K562 (cell line): ENCODE data around the gene APCDD1L. TPM values are rescaled to one million over a fixed set of nuclear protein-coding genes. Genes with fewer than 3 reads are reported as not detected.

Experiments
- C11orf30 ChIP-seq: fragments of 450-650 bp; IDR thresholded peaks from 2 replicates; pipeline ENCODE4 v1.6.1; 2016; ENCODE audit warnings: low read depth, mild to moderate bottlenecking
- EGR1 ChIP-seq: fragments of 450-650 bp; conservative IDR thresholded peaks from 2 replicates; pipeline ENCODE4 v1.6.1; 2017; ENCODE audit warnings: mild to moderate bottlenecking
- MAZ ChIP-seq, 2 experiments: fragments of 450-650 bp in 1 of 2; sonication (generic) in 1 of 2; formaldehyde crosslinking; IDR thresholded peaks in 1 of 2; conservative IDR thresholded peaks in 1 of 2; 2 replicates each; pipeline versions ENCODE4 v1.4.0 to v1.5.0; 2020; ENCODE audit warnings: mild to moderate bottlenecking in 1 of 2, missing genetic modification reagents in 1 of 2
- NEUROD1 ChIP-seq: fragments of 150-350 bp; IDR thresholded peaks from 2 replicates; pipeline ENCODE4 v1.6.1; 2014; ENCODE audit warnings: borderline replicate concordance, low read length, low read depth; ENCODE audit not compliant: partially characterized antibody
- SRSF3 ChIP-seq: fragments of 200-400 bp; formaldehyde crosslinking; IDR thresholded peaks from 2 replicates; pipeline ENCODE4 v1.6.1; 2016; ENCODE audit warnings: mild to moderate bottlenecking, low read length, moderate library complexity; ENCODE audit not compliant: insufficient read depth
- ZBTB7A ChIP-seq: IDR thresholded peaks from 2 replicates; pipeline ENCODE4 v1.6.1; 2011; ENCODE audit warnings: low read depth, mild to moderate bottlenecking, low read length, moderate library complexity, borderline replicate concordance; ENCODE audit not compliant: control insufficient read depth
- polyA plus RNA-seq, 8 experiments: library from polyadenylated mRNA; depleted of rRNA in 4 of 8; stranded (reverse) in 5 of 8; unstranded in 3 of 8; fragments of >200 nt; fragmentation: Nextera tagmentation in 2 of 8; fragmentation: Illumina TruSeq in 1 of 8; extraction: Ambion mirVana in 2 of 8; extraction: Trizol in 1 of 8; gene quantifications; 2 replicates each; pipeline versions ENCODE4 v1.2.1 to v1.2.3, GENCODE V29; 2011 to 2014; ENCODE audit warnings: inconsistent platforms in 1 of 8, missing spikeins in 1 of 8
- total RNA-seq, 7 experiments: library from RNA; depleted of rRNA in 6 of 7; stranded (reverse); fragments of >200 nt in 6 of 7; fragmentation: Illumina TruSeq in 2 of 7; extraction: Trizol in 2 of 7; gene quantifications; 2 replicates each; pipeline versions ENCODE4 v1.2.1 to v1.2.3, GENCODE V29; 2011 to 2021; ENCODE audit warnings: low replicate concordance in 1 of 7
- TF ChIP-seq, protein P1 (sequence below), 2 experiments: fragments of 450-650 bp in 1 of 2; sonication (generic) in 1 of 2; formaldehyde crosslinking; conservative IDR thresholded peaks; 2 replicates each; pipeline versions ENCODE4 v1.4.0 to v1.8.1; 2020 to 2022; ENCODE audit warnings: mild to moderate bottlenecking in 1 of 2, missing genetic modification reagents in 1 of 2
- TF ChIP-seq, protein P2 (sequence below), 2 experiments: fragments of 450-650 bp in 1 of 2; sonication (generic) in 1 of 2; formaldehyde crosslinking in 1 of 2; IDR thresholded peaks in 1 of 2; conservative IDR thresholded peaks in 1 of 2; 2 replicates each; pipeline versions ENCODE4 v1.6.1 to v1.8.1; 2016 to 2023; ENCODE audit warnings: mild to moderate bottlenecking in 2 of 2, moderate library complexity in 2 of 2, inconsistent platforms in 1 of 2, missing genetic modification reagents in 1 of 2
- TF ChIP-seq, protein P3 (sequence below): fragments of 250-450 bp; sonication (Bioruptor Pico); IDR thresholded peaks from 2 replicates; pipeline ENCODE4 v1.5.0; 2021; ENCODE audit warnings: mild to moderate bottlenecking, borderline replicate concordance
- TF ChIP-seq, protein P4 (sequence below): sonication (generic); formaldehyde crosslinking; IDR thresholded peaks from 2 replicates; pipeline ENCODE4 v1.9.0; 2022; ENCODE audit warnings: mild to moderate bottlenecking, missing genetic modification reagents
- TF ChIP-seq, protein P5 (sequence below): fragments of 450-650 bp; IDR thresholded peaks from 2 replicates; pipeline ENCODE4 v1.6.1; 2016; ENCODE audit warnings: mild to moderate bottlenecking

Gene APCDD1L
- total and polyA plus RNA-seq, 9 of the 15 experiments (the other 6 are each of a cell fraction or from before 2014, with no cell fraction given) = not detected

- TF ChIP-seq, protein P1, sequence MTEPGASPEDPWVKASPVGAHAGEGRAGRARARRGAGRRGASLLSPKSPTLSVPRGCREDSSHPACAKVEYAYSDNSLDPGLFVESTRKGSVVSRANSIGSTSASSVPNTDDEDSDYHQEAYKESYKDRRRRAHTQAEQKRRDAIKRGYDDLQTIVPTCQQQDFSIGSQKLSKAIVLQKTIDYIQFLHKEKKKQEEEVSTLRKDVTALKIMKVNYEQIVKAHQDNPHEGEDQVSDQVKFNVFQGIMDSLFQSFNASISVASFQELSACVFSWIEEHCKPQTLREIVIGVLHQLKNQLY (CRISPR knock-in tag; conservative IDR thresholded peaks at IDR 0.05) = no peak
- TF ChIP-seq NEUROD1 (no peak), SRSF3 (no peak), MAZ (CRISPR knock-in tag; conservative IDR thresholded peaks at IDR 0.05 in 1 of 2, IDR thresholded peaks at IDR 0.05 in 1 of 2) (no peak), C11orf30 (no peak), EGR1 (peak; percentile 49), ZBTB7A (peak; percentile 85)
- TF ChIP-seq, protein P2, sequence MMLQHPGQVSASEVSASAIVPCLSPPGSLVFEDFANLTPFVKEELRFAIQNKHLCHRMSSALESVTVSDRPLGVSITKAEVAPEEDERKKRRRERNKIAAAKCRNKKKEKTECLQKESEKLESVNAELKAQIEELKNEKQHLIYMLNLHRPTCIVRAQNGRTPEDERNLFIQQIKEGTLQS (IDR thresholded peaks at IDR 0.05) = 0 out of 2 replicates have a peak, but pooled peaks have one; percentile 53
- TF ChIP-seq, protein P2 (CRISPR knock-in tag; conservative IDR thresholded peaks at IDR 0.05) = no peak
- TF ChIP-seq, protein P3, sequence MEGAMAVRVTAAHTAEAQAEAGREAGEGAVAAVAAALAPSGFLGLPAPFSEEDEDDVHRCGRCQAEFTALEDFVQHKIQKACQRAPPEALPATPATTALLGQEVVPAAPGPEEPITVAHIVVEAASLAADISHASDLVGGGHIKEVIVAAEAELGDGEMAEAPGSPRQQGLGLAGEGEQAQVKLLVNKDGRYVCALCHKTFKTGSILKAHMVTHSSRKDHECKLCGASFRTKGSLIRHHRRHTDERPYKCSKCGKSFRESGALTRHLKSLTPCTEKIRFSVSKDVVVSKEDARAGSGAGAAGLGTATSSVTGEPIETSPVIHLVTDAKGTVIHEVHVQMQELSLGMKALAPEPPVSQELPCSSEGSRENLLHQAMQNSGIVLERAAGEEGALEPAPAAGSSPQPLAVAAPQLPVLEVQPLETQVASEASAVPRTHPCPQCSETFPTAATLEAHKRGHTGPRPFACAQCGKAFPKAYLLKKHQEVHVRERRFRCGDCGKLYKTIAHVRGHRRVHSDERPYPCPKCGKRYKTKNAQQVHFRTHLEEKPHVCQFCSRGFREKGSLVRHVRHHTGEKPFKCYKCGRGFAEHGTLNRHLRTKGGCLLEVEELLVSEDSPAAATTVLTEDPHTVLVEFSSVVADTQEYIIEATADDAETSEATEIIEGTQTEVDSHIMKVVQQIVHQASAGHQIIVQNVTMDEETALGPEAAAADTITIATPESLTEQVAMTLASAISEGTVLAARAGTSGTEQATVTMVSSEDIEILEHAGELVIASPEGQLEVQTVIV (CRISPR knock-in tag) = no peak
- TF ChIP-seq, protein P4, sequence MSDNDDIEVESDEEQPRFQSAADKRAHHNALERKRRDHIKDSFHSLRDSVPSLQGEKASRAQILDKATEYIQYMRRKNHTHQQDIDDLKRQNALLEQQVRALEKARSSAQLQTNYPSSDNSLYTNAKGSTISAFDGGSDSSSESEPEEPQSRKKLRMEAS (CRISPR knock-in tag) = no peak
- TF ChIP-seq, protein P5, sequence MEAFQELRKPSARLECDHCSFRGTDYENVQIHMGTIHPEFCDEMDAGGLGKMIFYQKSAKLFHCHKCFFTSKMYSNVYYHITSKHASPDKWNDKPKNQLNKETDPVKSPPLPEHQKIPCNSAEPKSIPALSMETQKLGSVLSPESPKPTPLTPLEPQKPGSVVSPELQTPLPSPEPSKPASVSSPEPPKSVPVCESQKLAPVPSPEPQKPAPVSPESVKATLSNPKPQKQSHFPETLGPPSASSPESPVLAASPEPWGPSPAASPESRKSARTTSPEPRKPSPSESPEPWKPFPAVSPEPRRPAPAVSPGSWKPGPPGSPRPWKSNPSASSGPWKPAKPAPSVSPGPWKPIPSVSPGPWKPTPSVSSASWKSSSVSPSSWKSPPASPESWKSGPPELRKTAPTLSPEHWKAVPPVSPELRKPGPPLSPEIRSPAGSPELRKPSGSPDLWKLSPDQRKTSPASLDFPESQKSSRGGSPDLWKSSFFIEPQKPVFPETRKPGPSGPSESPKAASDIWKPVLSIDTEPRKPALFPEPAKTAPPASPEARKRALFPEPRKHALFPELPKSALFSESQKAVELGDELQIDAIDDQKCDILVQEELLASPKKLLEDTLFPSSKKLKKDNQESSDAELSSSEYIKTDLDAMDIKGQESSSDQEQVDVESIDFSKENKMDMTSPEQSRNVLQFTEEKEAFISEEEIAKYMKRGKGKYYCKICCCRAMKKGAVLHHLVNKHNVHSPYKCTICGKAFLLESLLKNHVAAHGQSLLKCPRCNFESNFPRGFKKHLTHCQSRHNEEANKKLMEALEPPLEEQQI = no peak
Observed at GRCh38 chr20:58542411-58543095, 27.4 kb upstream of the APCDD1L start (continued).
